GM12891 (cell line): ENCODE measurements around the gene ZNF22.
"Not testable (repeated sequence)": the region's sequence is repeated elsewhere in the genome, so short reads cannot be mapped to it uniquely, and the experiment has no call there.

Source experiments
- DNase-seq: peaks from one replicate; pipeline ENCODE4 v3.0.0; 2011; ENCODE audit warnings: low spot score; ENCODE audit not compliant: insufficient read length
- FAIRE-seq: peaks from 2 replicates; lab custom pipeline; 2011; peaks lifted over from hg19 to GRCh38; lab: Jason Lieb, UNC
- PAX5 ChIP-seq: IDR thresholded peaks from 2 replicates; pipeline ENCODE4 v1.6.1; 2011; ENCODE audit warnings: low read length, moderate library complexity, mild to moderate bottlenecking; ENCODE audit not compliant: insufficient read depth, severe bottlenecking
- POLR2A ChIP-seq: IDR thresholded peaks from 2 replicates; pipeline ENCODE4 v1.6.1; 2011; ENCODE audit warnings: low read depth, low read length, control low read depth
- POLR2AphosphoS5 ChIP-seq: IDR thresholded peaks from 2 replicates; pipeline ENCODE4 v1.6.1; 2011; ENCODE audit warnings: low read depth, low read length, control low read depth
- POU2F2 ChIP-seq: IDR thresholded peaks from 2 replicates; pipeline ENCODE4 v1.6.1; 2011; ENCODE audit warnings: low read depth, mild to moderate bottlenecking, control low read depth, low read length, moderate library complexity
- SPI1 ChIP-seq: IDR thresholded peaks from 2 replicates; pipeline ENCODE4 v1.6.1; 2011; ENCODE audit warnings: low read depth, low read length, control low read depth
- TAF1 ChIP-seq: IDR thresholded peaks from 2 replicates; pipeline ENCODE4 v1.6.1; 2011; ENCODE audit warnings: low read depth, low read length, control low read depth

The ZNF22 gene

GRCh38 chr10:45003432-45004000, 2.8 kb downstream of the ZNF22 start:
- no peak for FAIRE-seq

DNA sequence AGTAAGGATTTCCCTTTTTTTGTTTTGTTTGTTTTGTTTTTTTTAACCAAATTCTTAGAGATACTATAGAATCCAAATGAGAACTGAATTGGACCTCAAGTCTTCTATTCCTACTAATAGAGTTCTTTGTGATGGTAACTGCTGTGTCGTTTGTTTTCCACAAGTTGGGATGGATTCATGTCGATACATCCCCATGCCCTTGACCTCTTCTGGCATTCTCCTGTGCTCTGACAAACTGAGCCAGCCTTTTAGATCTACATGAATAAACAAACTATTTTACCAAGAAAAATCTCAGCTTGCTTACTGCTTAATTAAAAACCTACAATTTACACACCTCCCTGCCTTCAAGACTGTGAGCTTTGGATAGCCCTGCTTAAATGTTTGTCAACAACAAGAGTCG, 3.9 kb downstream of the ZNF22 start:
- TF ChIP-seq POLR2A (no peak), TAF1 (no peak), POU2F2 (no peak), SPI1 (no peak), PAX5 (no peak), POLR2AphosphoS5 (no peak)
- no peak for FAIRE-seq
- no peak for DNase-seq

More at GRCh38 chr10:45003432-45004000, 2.8 kb downstream of the ZNF22 start:
- no peak for DNase-seq
- TF ChIP-seq TAF1: no peak
- no peak for TF ChIP-seq POLR2A
- no peak for TF ChIP-seq POU2F2
- no peak for TF ChIP-seq POLR2AphosphoS5
- TF ChIP-seq PAX5: no peak
- TF ChIP-seq SPI1: no peak

- DNase-seq (no peak), FAIRE-seq (peak; percentile 31)
- no peak for TF ChIP-seq POU2F2
- no peak for TF ChIP-seq SPI1
- TF ChIP-seq POLR2AphosphoS5: no peak
- no peak for TF ChIP-seq PAX5
- TF ChIP-seq TAF1: no peak
- TF ChIP-seq POLR2A: no peak
These were observed 4.6 kb downstream of the ZNF22 start for GRCh38 chr10:45005284-45005683.

DNA sequence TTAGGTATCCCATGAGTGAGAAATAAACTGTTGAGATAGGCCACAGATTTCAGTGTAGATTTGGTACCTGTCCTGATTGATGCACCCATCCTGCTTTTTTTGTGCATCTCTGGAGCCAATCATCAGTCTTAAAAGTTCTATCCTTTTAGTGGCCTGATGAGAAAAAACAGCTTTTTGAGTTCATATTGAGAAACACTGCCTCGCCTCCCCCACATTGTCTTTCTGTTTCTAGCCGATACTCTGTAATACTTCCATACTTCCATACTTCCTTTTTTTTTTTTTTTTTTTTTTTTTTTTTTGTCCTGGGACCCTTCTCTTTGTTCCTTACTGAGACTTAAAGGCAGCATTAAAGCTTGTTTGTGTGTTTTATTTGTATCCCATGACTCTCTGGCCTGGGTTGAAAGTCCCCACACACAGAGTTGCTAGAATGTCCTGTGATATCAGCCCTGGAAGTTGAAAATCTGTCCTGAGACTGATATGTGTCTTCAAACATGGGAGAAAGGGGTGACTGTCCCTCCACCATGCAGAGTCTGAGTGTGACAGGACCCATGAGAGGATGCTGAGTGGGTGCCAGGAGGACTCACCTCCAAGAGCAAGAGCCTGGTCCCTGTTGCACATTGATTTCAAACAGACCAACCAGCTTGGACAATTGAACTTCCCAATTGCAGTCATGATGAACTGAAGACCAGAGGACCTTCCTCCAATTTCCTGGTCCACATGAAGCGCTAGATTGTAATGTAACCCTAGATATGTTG, 5.7 kb downstream of the ZNF22 start:
- DNase-seq: no peak
- no peak for FAIRE-seq
- TF ChIP-seq POLR2A (no peak), POU2F2 (no peak), POLR2AphosphoS5 (no peak), TAF1 (no peak), SPI1 (no peak), PAX5 (no peak)

DNA sequence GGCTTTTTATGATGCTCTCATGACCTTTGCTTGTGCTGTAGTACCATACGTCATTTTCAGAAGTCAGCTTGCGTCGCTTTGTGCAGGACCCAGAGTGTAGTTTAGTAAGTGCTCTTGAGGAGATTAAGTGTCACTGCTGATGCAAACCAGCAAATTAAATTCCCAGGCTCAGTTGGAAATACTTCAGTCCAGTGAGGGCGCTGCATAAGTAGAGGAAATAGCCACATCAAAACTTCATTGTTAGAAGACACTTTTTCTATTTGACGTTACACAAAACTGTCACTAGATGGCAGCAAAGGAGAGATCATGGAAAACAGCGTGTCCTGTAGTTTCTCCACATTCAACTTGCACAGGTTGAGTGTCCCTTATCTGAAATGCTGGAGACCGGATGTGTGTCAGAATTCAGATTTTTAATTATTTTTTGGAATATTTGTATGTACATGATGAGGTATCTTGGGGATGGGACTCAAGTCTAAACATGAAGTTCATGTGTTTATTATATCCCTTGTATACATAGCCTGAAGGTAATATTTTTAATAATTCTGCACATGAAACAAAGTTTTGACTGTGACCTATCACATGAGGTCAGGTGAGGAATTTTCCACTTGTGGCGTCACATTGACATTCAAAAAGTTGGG, 7.9 kb downstream of the ZNF22 start:
- DNase-seq (no peak), FAIRE-seq (peak; percentile 93)
- no peak for TF ChIP-seq POLR2AphosphoS5
- no peak for TF ChIP-seq POU2F2
- no peak for TF ChIP-seq TAF1
- no peak for TF ChIP-seq POLR2A
- no peak for TF ChIP-seq PAX5
- no peak for TF ChIP-seq SPI1

- not testable (repeated sequence) for DNase-seq
These were observed 13.8 kb downstream of the ZNF22 start for GRCh38 chr10:45014557-45014956.

DNA sequence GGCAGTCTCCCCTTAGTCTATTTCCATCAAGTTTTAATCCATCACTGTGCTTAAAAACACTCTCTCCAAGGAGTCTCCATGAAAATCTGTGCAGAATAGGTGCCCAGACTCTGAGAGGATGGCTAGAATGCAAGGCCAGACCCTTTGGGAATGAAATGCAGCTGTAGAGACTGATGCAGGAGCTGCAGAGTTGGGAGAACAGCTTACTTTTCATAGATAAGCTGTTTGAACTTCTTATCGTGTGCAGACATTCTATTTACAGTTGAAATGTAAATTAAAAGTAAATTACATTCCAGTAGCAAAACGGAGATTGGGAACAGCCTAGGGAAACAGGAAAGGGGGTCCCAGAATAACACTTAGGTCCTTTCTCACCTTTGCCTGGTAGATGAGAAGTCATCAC, 14.9 kb downstream of the ZNF22 start:
- no peak for FAIRE-seq
- no peak for DNase-seq
- TF ChIP-seq POLR2A (no peak), POLR2AphosphoS5 (no peak), SPI1 (no peak), TAF1 (no peak), POU2F2 (no peak), PAX5 (no peak)

More at GRCh38 chr10:45014557-45014956, 13.8 kb downstream of the ZNF22 start:
- not testable (repeated sequence) for FAIRE-seq

DNA sequence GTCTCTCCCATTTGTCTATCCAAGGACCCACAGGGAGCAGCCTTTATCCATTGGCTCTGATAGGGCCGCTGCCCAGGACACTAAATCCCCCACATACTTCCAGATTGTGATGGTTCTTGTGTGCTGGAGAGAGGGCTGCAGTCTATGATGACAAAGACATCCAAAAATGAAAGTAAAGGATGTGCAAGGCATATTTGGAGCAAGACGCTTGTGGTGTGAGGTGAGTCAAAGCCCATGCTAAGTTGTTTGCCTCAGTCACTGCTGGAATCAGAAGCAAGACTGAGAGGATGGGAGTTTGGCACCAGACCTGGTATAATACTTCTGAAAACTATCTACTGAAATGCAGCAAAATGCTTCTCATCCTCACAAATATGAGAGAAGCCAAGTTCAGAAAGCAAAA, 22.7 kb downstream of the ZNF22 start:
- FAIRE-seq (no peak), DNase-seq (no peak)
- TF ChIP-seq PAX5 (no peak), POLR2AphosphoS5 (no peak), TAF1 (no peak), POU2F2 (no peak), POLR2A (no peak), SPI1 (no peak)

DNA sequence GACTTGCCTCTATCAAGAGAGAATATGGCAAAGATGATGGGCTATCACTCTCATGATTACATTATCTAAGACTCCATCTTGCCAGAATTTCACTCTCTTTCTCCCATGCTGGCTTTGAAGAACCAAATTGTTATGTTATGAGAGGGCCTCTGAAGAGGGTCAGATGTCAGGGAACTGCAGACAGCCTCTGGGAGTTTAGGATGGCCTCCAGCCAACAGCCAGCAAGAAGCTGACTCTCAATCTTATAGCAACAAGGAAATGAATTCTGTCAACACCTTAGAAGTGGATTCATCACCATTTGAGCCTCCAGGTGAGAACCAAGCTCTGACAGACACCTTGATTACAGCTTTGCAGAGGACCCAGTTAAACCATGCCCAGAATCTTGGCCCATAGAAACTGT, 33.6 kb downstream of the ZNF22 start:
- FAIRE-seq (no peak), DNase-seq (no peak)
- TF ChIP-seq POLR2A: no peak
- no peak for TF ChIP-seq SPI1
- TF ChIP-seq PAX5: no peak
- TF ChIP-seq TAF1: no peak
- no peak for TF ChIP-seq POU2F2
